Panc1 (cell line): ENCODE measurements around the gene SNRPF. TPM values are rescaled to one million over a fixed set of nuclear protein-coding genes. Genes with fewer than 3 reads are reported as not detected.
A peak's percentile ranks its signal among the peaks of the same experiment; 100 is the strongest.

ENCODE experiments used
- ATAC-seq: fragments of 200-7000 bp; cut with Tn5 transposase; 2 replicates; pipeline ENCODE4 v1.9.1; 2020; ENCODE audit warnings: mild to moderate bottlenecking, moderate library complexity
- BruUV-seq: library from RNA; stranded (reverse); fragments of 400-500 nt; replicated peaks from 2 replicates; lab custom pipeline; 2021; lab: Mats Ljungman, UMichigan
- CTCF ChIA-PET: fragments of 300-600 bp; sonication (Branson Sonifier 250); formaldehyde crosslinking; loops from one replicate; lab custom pipeline; 2022; ENCODE audit warnings: antibody characterized with exemption; lab: Charles Lee
- POLR2A ChIA-PET: fragments of 300-600 bp; sonication (Branson Sonifier 250); formaldehyde crosslinking; loops from one replicate; lab custom pipeline; 2022; ENCODE audit warnings: antibody characterized with exemption; lab: Charles Lee
- DNase-seq: peaks from one replicate; pipeline ENCODE4 v3.0.0-alpha.2; 2010; ENCODE audit warnings: low read depth, low spot score
- H3K27ac ChIP-seq: 2 replicates; pipeline ENCODE4 v1.5.1; 2011; ENCODE audit warnings: mild to moderate bottlenecking, low read length, inconsistent platforms
- H3K27me3 ChIP-seq: fragments of 200-500 bp; sonication (Bioruptor generic); 2 replicates; pipeline ENCODE4 v1.6.0; 2014; ENCODE audit warnings: low read length, inconsistent platforms; ENCODE audit not compliant: control insufficient read depth, insufficient read depth
- H3K36me3 ChIP-seq: fragments of 200-500 bp; sonication (Bioruptor generic); 2 replicates; pipeline ENCODE4 v1.5.1; 2014; ENCODE audit warnings: inconsistent platforms, mild to moderate bottlenecking, low read length, moderate library complexity; ENCODE audit not compliant: control insufficient read depth, insufficient read depth
- H3K4me1 ChIP-seq: 2 replicates; pipeline ENCODE4 v1.5.1; 2011; ENCODE audit warnings: inconsistent platforms, mild to moderate bottlenecking, low read length, moderate library complexity; ENCODE audit not compliant: control insufficient read depth, insufficient read depth
- H3K4me3 ChIP-seq, 2 experiments: 2 replicates each; pipeline ENCODE4 v1.5.1; 2011 to 2012; ENCODE audit warnings: low read depth in 2 of 2, low read length in 2 of 2, mild to moderate bottlenecking in 2 of 2, inconsistent platforms in 1 of 2, moderate library complexity in 1 of 2
- H3K9me3 ChIP-seq: fragments of 200-500 bp; sonication (Bioruptor generic); 2 replicates; pipeline ENCODE4 v1.5.1; 2014; ENCODE audit warnings: low read depth, mild to moderate bottlenecking, inconsistent platforms, low read length, moderate library complexity; ENCODE audit not compliant: control insufficient read depth, insufficient read depth
- POLR2AphosphoS5 ChIP-seq: IDR thresholded peaks from 2 replicates; pipeline ENCODE4 v1.6.1; 2012; ENCODE audit warnings: mild to moderate bottlenecking, low read depth, low read length, moderate library complexity
- REST ChIP-seq, 2 experiments: IDR thresholded peaks; 2 replicates each; pipeline ENCODE4 v1.6.1; 2011 to 2012; ENCODE audit warnings: low read depth in 2 of 2, control low read depth in 1 of 2, low read length in 1 of 2, mild to moderate bottlenecking in 1 of 2, moderate library complexity in 1 of 2; ENCODE audit not compliant: insufficient read depth in 1 of 2
- SIN3A ChIP-seq: IDR thresholded peaks from 2 replicates; pipeline ENCODE4 v1.6.1; 2012; ENCODE audit warnings: low read depth, mild to moderate bottlenecking, low read length, moderate library complexity, borderline replicate concordance; ENCODE audit not compliant: insufficient read depth
- TCF7L2 ChIP-seq: IDR thresholded peaks from 2 replicates; pipeline ENCODE4 v1.6.1; 2011; ENCODE audit warnings: mild to moderate bottlenecking, low read depth, low read length, inconsistent platforms
- in situ Hi-C: cut with HindIII; loops from 2 replicates; pipeline ENCODE4 v1.10.0; 2016; ENCODE audit warnings: low sequenced_read_pairs, low pct_unique_long_range_greater_than_20kb
- intact Hi-C: fragments of 100-400 bp; cut with micrococcal nuclease; formaldehyde crosslinking; loops from one replicate; pipeline ENCODE4 v1.10.0; 2022; ENCODE audit not compliant: unreplicated experiment
- total RNA-seq: library from RNA; stranded (reverse); gene quantifications from one replicate; pipeline ENCODE4 v1.2.1, GENCODE V29; 2021; ENCODE audit not compliant: unreplicated experiment
- TF ChIP-seq, protein P1 (sequence below): fragments of 450-650 bp; IDR thresholded peaks from 2 replicates; pipeline ENCODE4 v1.5.1; 2017; ENCODE audit warnings: mild to moderate bottlenecking

Gene SNRPF
- total RNA-seq, 1 experiment from 2014 or later = 38.7 TPM

- CTCF ChIA-PET = no interaction called here
- Histone ChIP-seq H3K36me3 (no peaks in the 10 kb centered on the region), H3K27me3 (peaks cover 3% of the 10 kb centered on the region; the same call in 1 of the 2 replicates), H3K4me1 (no peaks in the 10 kb centered on the region), H3K4me3 (no peak overlapping the region), H3K9me3 (no peaks in the 10 kb centered on the region), H3K27ac (no peak overlapping the region)
- DNase-seq (no peak), ATAC-seq (no peak; the same call in 1 of the 2 replicates)
- TF ChIP-seq REST (IDR thresholded peaks at IDR 0.05; ENCODE audit: insufficient read depth in 1 of 2, low read depth in 2 of 2, low read length in 1 of 2) = no peak
- TF ChIP-seq, protein P1, sequence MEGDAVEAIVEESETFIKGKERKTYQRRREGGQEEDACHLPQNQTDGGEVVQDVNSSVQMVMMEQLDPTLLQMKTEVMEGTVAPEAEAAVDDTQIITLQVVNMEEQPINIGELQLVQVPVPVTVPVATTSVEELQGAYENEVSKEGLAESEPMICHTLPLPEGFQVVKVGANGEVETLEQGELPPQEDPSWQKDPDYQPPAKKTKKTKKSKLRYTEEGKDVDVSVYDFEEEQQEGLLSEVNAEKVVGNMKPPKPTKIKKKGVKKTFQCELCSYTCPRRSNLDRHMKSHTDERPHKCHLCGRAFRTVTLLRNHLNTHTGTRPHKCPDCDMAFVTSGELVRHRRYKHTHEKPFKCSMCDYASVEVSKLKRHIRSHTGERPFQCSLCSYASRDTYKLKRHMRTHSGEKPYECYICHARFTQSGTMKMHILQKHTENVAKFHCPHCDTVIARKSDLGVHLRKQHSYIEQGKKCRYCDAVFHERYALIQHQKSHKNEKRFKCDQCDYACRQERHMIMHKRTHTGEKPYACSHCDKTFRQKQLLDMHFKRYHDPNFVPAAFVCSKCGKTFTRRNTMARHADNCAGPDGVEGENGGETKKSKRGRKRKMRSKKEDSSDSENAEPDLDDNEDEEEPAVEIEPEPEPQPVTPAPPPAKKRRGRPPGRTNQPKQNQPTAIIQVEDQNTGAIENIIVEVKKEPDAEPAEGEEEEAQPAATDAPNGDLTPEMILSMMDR = peak; percentile 59; the same call in 1 of the 2 replicates
- TF ChIP-seq POLR2AphosphoS5 = no peak
- TF ChIP-seq SIN3A = no peak
- POLR2A ChIA-PET = no interaction called here
- intact Hi-C loops = no loop called here
- BruUV-seq = no TSS peak
- in situ Hi-C loops = no loop called here
Measured at GRCh38 chr12:95820096-95820703, 38.6 kb upstream of the SNRPF start.

GRCh38 chr12:95829395-95829794 is 29.4 kb upstream of the SNRPF start:
- H3K27me3 ChIP-seq = peaks cover 11% of the 10 kb centered on the region
- intact Hi-C loops = no loop called here
- ATAC-seq (no peak), DNase-seq (no peak)
- H3K4me1 ChIP-seq = peaks cover 3% of the 10 kb centered on the region; the same call in 1 of the 2 replicates
- ChIA-PET CTCF (no interaction called here), POLR2A (no interaction called here)
- no peaks in the 10 kb centered on the region for H3K36me3 ChIP-seq
- TF ChIP-seq REST (IDR thresholded peaks at IDR 0.05; ENCODE audit: insufficient read depth in 1 of 2, low read depth in 2 of 2, low read length in 1 of 2) = no peak
- TF ChIP-seq TCF7L2 = no peak
- TF ChIP-seq, protein P1 = no peak
- no peak for TF ChIP-seq POLR2AphosphoS5
- TF ChIP-seq SIN3A = no peak
- H3K9me3 ChIP-seq = no peaks in the 10 kb centered on the region
- in situ Hi-C loops = no loop called here
- no peak overlapping the region for H3K27ac ChIP-seq
- BruUV-seq = no TSS peak
- H3K4me3 ChIP-seq = no peak overlapping the region
